ENCODE results near the gene EEIG2.

Gene EEIG2

DNA sequence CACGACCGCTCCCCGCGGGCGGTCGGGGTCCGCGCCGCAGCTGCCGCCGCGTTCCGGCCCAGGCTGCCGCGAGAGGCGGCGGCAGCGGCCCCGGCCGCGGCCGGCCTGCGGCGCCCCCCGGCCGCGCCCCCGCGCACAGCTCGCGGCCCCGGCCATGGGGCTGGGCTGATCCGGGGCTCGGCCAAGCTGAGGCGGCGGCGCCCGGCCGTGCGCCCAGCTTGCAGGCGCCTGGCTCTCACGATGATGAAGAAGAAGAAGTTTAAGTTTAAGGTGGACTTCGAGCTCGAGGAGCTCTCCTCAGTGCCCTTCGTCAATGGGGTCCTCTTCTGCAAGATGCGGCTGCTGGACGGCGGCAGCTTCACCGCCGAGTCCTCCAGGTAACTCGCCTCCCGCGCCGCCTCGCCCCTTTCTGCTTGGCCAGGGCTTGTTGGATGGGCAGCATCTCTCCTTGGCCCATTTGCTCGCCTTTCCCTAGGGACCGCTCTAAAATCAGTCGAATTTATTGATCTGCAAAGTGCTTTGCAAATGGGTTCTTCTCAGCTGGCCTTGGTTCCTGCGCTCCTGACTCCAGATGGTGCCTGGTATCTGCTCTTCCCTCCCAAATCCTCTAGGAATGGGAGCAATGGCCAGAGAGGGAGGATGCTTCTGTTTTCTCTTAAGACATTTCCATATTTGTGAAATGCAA lies 431 bp downstream of the EEIG2 start:
- peaks cover 4% of the 10 kb centered on the region for H3K4me1 ChIP-seq (ENCODE audit: insufficient read depth, poor library complexity, severe bottlenecking)
- TF ChIP-seq, protein P1, sequence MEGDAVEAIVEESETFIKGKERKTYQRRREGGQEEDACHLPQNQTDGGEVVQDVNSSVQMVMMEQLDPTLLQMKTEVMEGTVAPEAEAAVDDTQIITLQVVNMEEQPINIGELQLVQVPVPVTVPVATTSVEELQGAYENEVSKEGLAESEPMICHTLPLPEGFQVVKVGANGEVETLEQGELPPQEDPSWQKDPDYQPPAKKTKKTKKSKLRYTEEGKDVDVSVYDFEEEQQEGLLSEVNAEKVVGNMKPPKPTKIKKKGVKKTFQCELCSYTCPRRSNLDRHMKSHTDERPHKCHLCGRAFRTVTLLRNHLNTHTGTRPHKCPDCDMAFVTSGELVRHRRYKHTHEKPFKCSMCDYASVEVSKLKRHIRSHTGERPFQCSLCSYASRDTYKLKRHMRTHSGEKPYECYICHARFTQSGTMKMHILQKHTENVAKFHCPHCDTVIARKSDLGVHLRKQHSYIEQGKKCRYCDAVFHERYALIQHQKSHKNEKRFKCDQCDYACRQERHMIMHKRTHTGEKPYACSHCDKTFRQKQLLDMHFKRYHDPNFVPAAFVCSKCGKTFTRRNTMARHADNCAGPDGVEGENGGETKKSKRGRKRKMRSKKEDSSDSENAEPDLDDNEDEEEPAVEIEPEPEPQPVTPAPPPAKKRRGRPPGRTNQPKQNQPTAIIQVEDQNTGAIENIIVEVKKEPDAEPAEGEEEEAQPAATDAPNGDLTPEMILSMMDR (IDR thresholded peaks at IDR 0.05; ENCODE audit: poor library complexity, severe bottlenecking), result peak; percentile 78
- H3K27ac ChIP-seq (ENCODE audit: poor library complexity, severe bottlenecking), result no peak overlapping the region

GRCh38 chr1:108560874-108561459 lies 1.1 kb downstream of the EEIG2 start:
- Histone ChIP-seq H3K36me3 (ENCODE audit: low read depth) (no peaks in the 10 kb centered on the region), H3K4me3 (ENCODE audit: severe bottlenecking) (peak overlapping the region; percentile 51), H3K9me3 (ENCODE audit: severe bottlenecking) (no peaks in the 10 kb centered on the region), H3K27me3 (ENCODE audit: insufficient read depth, poor library complexity, severe bottlenecking) (no peaks in the 10 kb centered on the region), H3K4me1 (ENCODE audit: insufficient read depth, poor library complexity, severe bottlenecking) (peaks cover 4% of the 10 kb centered on the region), H3K27ac (ENCODE audit: poor library complexity, severe bottlenecking) (no peak overlapping the region)
- DNase-seq (ENCODE audit: low spot score), result peak; percentile 45
- TF ChIP-seq, protein P1 (IDR thresholded peaks at IDR 0.05; ENCODE audit: poor library complexity, severe bottlenecking), result no peak
- ATAC-seq (ENCODE audit: low read depth), result peak; percentile 63

More for the DNA sequence above, 431 bp downstream of the EEIG2 start:
- H3K4me3 ChIP-seq (ENCODE audit: severe bottlenecking), result peak overlapping the region; percentile 51
- DNase-seq (ENCODE audit: low spot score), result peak; percentile 56
- ATAC-seq (ENCODE audit: low read depth), result peak; percentile 21
- no peaks in the 10 kb centered on the region for H3K36me3 ChIP-seq (ENCODE audit: low read depth)
- H3K9me3 ChIP-seq (ENCODE audit: severe bottlenecking), result no peaks in the 10 kb centered on the region
- H3K27me3 ChIP-seq (ENCODE audit: insufficient read depth, poor library complexity, severe bottlenecking), result no peaks in the 10 kb centered on the region

GRCh38 chr1:108561689-108562326 lies 1.9 kb downstream of the EEIG2 start:
- TF ChIP-seq, protein P1 (IDR thresholded peaks at IDR 0.05; ENCODE audit: poor library complexity, severe bottlenecking), result peak; percentile 84
- peak; percentile 66 for ATAC-seq (ENCODE audit: low read depth)
- no peaks in the 10 kb centered on the region for H3K9me3 ChIP-seq (ENCODE audit: severe bottlenecking)
- H3K4me1 ChIP-seq (ENCODE audit: insufficient read depth, poor library complexity, severe bottlenecking), result peaks cover 4% of the 10 kb centered on the region
- peak; percentile 56 for DNase-seq (ENCODE audit: low spot score)
- no peaks in the 10 kb centered on the region for H3K27me3 ChIP-seq (ENCODE audit: insufficient read depth, poor library complexity, severe bottlenecking)
- no peak overlapping the region for H3K4me3 ChIP-seq (ENCODE audit: severe bottlenecking)
- H3K36me3 ChIP-seq (ENCODE audit: low read depth), result no peaks in the 10 kb centered on the region
- H3K27ac ChIP-seq (ENCODE audit: poor library complexity, severe bottlenecking), result no peak overlapping the region

- DNase-seq (ENCODE audit: low spot score) (no peak), ATAC-seq (ENCODE audit: low read depth) (no peak)
- Histone ChIP-seq H3K4me3 (ENCODE audit: severe bottlenecking) (no peak overlapping the region), H3K9me3 (ENCODE audit: severe bottlenecking) (no peaks in the 10 kb centered on the region), H3K36me3 (ENCODE audit: low read depth) (no peaks in the 10 kb centered on the region), H3K27me3 (ENCODE audit: insufficient read depth, poor library complexity, severe bottlenecking) (no peaks in the 10 kb centered on the region), H3K27ac (ENCODE audit: poor library complexity, severe bottlenecking) (no peak overlapping the region), H3K4me1 (ENCODE audit: insufficient read depth, poor library complexity, severe bottlenecking) (peaks cover 4% of the 10 kb centered on the region)
- TF ChIP-seq, protein P1 (IDR thresholded peaks at IDR 0.05; ENCODE audit: poor library complexity, severe bottlenecking), result no peak
These were observed 3.9 kb downstream of the EEIG2 start for GRCh38 chr1:108563808-108564207.

Data from RWPE2 (cell line).